HG03103 (cell line): ENCODE measurements around the gene GLRX3.

ENCODE experiments used
- ATAC-seq: cut with Tn5 transposase; IDR thresholded peaks from one replicate; pipeline ENCODE4 v1.9.1; 2021; ENCODE audit warnings: low read depth; ENCODE audit not compliant: unreplicated experiment

Gene GLRX3

DNA sequence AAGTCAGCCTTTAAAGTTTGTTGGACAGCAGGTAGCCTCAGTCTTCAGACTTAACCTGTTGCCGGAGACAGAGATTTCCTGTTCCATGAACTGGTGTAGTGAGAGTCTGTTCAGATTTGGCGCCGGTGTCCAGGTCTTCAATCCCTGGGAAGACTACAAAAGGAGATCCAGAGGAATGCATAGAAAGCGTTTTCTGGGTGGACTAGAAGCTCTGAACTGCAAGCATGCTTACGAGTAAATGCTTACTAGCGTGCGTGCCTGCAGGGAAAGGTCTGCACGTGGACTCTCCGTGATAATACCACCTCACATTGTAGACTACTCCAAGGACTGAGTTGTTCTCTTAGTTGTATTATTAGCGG lies 878 bp downstream of the GLRX3 start:
- ATAC-seq = no peak

DNA sequence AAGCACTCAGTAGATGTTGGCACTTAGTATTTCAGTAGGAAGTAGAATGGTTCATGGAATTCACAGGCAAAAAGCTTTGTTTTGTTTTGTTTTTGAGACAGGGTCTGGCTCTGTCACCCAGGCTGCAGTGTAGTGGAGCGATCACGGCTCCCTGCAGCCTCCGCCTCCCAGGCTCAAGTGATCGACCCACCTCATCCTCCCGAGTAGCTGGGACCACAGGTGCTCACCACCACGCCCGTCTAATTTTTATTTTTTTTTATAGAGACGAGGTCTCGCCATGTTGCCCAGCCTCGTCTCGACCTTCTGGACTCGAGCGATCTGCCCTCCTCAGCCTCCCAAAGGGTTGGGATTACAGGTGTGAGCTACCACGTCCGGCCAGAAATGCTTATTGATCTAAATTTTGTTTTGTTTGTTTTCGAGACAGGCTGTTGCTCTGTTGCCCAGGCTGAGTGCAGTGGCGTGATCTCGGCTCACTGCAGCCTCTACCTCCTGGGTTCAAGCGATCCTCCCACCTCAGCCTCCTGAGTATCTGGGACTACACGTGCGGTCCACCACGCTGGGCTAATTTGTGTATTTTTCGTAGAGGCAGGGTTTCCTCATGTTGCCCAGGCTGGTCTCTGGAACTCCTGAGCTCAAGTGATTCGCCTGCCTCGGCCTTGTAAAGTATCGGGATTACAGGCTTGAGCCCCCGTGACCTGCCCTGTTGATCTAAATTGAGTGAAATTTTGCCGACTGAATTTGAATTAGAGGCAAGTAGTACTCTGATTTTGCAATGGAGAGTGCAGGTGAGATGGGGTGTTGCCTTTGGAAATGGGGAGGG lies 1.7 kb downstream of the GLRX3 start:
- ATAC-seq = no peak

DNA sequence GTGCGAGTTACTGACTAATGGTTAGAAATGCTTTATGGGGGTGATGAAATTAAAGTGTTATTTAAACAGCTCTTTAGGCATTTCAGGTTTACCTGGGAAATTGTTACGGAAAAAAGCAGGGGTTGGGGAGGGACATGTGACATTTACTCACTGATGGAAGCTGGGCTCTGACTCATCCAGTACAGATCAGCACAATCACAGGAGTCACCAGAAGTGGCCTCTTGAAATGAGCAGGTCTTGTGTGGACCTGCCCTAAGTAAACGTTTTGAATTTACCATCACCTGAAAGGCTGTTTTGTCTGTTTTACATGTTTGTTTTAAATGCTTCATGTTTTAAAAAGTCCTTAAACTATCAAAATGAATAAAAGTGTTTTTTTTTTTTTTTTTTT lies 2.3 kb downstream of the GLRX3 start:
- ATAC-seq = no peak

DNA sequence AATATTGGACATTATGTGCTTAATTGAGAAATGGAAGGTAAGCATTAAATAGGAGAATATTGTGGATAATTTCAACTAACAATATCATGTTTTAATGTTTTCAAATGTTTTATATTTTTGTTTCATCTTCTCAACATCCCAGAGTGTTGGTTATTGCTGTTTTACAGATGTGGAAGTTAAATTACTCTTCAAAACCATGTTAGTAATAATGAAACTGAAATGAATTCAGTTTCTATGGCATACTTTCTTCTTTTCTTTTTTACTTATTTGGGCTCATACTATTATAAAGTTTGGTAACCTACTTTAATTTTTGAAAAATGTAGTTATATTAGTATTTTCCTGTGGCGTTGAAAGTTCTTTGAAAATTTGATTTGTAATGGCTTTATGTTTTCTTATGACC lies 4.2 kb downstream of the GLRX3 start:
- ATAC-seq = no peak

DNA sequence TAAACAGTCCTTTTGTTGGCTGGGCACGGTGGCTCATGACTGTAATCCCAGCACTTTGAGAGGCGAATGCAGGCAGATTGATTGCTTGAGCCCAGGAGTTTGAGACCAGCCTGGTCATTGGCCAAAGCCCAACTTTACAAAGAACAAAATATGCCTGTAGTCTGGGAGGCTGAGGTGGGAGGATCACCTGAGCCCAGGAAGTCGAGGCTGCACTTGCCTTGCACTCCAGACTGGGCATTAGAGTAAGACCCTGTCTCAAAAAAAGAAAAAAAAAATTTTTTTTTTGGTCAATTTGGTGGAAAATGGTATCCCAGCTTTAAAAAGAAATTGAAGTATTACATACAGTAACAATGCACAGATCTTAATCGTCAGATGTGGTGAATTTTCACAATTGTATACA lies 4.8 kb downstream of the GLRX3 start:
- ATAC-seq = no peak

DNA sequence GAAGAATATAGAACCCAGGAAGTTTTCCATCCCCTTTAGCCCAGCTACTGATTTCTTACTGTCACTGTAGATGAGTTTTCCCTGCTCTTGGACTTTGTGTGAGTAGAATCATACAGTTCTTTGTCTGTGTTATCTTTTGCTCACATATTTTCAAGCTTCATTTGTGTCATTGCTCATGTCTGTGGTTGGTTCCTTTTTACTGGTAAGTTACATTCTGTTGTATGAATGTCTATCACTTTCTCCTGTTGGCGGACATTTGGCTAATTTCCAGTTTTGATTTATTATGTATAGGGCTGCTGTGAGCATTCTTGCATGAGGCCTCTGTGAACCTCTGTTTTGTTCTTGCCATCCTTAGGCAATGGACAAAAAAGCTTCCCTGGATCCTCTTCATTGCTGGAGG lies 5.3 kb downstream of the GLRX3 start:
- ATAC-seq = peak; percentile 28

DNA sequence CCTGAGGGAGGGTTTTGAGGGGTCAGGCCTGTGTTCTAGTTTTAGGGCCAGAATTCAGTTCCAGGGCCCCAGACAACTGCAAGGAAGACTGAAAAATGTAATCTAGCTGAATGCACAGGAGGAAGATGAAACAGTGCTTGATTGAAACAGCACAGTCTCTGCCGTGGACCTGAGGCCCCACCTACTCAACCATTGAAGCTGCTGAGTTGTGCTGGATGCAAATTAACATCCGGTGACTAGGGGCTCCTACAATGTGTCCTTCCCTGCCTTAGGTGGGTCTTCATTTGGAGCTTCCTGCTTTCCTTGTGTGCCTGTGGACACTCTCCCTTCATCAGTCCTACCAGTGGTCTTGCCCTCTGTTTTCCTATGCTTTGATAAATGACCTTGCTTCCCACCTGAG lies 5.7 kb downstream of the GLRX3 start:
- peak; percentile 85 for ATAC-seq

DNA sequence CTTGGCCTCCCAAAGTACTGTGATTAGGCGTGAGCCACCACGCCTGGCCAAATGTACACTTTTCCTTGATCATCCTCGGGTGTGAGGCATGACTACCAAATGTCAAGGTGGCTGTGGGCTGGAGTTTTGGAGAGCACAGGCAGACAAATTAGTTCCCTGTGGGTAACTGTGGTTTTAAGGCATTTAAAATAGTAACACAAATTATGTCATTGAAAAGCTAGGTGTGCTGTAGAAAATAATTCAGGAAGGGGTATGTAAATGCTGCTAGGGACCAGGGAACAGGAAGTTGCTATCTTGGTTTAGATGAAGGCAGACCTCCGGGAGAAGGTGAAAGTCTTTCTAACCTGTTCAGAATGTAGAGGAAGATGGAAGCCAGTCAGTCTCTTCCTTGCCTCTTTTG lies 9.9 kb downstream of the GLRX3 start:
- ATAC-seq = no peak

DNA sequence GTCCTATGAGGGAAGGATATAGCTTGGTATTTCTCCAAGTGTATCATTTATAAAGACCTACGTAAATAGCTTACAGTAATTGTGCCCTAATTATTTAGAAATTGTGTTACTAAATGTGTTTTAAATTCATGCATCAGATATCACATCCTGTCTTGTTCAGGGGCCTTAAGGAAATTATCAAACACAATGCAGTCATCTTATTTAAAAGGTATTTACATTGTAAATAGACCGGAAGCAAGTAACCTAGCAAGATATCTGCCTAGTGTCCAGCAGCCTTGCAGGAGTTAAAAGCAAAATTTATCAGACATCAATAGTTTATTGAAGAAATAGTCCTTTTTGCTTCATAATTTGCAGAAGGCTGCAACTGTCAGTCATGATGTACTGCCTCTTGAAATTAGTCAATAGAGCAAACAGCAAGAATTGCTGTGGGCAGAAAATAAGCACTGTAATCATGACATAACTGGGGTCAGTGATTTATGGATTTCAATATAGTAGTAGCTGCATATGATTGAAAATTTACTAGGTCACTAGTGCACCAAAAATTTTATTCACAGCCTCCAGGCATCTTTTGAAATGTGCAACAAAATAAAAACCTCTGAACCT lies 23.1 kb downstream of the GLRX3 start:
- ATAC-seq = no peak

DNA sequence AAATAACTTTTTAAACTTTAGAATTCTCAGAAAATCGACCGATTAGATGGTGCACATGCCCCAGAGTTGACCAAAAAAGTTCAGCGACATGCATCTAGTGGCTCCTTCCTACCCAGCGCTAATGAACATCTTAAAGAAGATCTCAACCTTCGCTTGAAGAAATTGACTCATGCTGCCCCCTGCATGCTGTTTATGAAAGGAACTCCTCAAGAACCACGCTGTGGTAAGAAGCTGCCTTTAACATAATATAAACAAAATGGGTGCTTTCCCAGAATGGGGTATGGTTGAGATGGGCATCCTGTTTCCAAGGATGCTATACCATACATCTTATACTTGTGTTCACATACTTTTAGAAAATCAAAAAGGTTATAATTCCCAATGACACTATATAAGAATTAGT lies 24.6 kb downstream of the GLRX3 start:
- no peak for ATAC-seq

DNA sequence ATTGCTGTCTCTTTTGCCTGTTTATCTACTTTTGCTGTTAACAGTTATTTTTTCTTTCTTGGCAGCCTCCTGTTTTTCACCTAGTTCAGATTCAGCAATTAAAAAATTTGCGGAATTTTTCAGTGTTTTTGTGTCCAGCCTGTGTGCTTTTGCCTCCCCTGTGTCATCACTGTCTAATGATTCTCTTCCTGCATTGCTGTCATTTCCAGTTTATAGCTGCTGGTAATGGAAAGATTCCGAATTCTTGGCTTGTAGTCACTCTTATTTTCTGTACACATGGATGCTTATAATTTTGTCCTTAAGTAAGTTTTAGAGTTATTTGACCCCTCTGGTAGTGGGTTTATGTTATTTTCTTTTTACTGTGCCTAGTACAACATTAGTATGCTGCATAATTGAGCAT lies 25.1 kb downstream of the GLRX3 start:
- ATAC-seq = no peak

DNA sequence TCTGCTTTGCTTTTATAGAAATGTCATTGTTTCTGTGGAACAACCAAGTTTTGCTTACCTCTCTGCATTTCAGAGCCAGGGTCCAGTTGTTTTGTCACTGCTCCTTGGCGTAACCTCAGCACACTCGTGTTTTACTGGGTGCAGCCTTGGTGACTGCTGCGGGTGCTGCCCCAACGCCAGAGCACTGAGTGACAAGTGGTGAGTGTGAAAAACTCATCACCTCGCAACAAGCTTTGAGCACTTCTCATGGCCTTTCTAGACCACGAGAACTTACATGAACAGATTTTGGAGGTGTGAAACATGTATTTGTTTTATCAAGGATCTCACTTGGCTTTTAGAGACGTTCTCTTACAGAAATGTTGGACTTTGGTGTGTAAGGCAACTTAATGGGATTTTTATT lies 31.0 kb downstream of the GLRX3 start:
- ATAC-seq = no peak

DNA sequence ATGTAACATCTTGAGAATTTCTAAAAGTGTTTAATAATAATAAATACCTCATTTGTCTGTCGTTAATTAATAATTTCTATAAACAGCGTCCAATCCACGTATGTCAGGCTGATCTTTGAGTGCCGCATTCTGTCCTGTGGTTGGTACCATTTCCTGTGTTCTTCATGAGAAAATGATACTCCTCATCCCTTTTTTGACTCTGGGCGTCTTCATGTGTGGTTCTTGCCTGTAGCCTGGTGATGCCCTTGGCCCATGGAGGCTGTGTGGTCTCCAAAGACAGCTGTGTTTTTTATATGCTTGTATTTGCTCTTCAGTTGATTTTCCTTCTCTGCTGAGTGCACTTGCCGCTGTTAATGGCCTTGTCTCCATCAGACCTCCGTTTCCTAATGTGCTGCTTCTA lies 31.5 kb downstream of the GLRX3 start:
- ATAC-seq = no peak

DNA sequence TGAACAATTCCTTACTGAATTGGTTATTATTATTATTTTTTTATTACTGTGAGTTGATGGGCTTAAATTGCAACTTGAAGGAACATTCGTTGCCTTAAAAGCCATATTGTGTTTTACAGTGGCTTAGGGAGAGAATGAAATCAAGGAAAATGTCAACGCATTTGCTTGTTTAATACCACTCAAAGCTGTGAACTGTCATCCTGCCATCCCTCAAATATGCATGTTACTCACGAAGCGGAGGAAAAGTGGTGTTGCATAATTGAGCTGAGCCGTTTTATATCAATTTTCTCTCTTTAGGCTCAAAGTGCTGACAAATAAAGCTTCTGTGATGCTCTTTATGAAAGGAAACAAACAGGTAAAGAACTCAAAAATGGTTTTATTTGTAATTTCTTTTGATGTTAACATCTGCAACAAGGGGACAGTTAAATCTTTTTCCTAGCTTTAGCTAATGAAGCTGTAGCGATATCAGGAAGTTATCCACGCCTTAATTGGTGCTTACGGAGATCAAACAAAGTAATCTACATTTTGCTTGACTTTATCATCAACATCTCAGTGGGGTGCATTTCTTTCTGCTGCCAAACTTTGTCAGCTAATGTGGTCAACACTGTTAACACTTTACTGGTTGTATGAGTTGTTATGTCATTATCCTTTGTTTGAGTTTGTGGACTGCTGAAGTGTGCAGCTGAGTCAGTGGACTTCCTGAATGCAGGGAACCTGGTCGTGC lies 33.1 kb downstream of the GLRX3 start:
- no peak for ATAC-seq

DNA sequence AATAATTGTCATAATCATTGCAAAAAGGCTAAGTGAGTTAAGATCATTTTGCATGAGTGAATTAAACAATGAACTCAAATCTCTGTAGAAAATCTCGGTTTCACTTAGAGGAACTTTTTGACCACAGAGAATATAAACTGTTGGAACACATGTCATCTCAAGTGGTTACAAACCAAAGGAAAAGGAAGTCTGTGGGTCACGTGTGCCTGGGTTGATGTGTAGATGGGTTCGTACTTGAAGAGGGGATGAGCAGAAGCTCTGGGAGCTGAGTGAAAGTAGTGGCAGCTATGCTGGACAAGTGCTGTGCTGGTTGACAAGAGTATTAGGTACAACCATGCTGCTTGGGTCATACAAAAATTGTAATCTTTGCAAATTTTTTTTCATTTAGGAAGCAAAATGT lies 35.0 kb downstream of the GLRX3 start:
- peak; percentile 83 for ATAC-seq

DNA sequence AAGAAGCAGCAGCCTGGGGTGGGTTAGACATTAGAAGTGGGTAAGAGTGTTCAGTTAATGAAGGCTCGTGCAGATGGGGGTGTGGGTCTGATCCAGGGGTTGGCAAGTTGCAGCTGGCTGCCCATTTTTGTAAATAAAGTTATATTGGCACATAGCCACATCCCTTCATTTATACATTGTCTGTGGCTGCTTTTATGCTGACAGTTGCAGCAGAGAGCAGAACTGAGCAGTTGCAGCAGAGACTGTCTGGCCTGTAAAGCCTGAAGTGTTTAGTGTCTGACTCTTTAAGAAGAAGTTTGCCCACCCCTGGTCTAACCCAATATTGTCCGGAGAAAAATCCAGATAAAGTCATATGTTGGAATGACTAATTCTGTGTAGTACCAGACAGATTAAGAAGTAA lies 38.1 kb downstream of the GLRX3 start:
- no peak for ATAC-seq

DNA sequence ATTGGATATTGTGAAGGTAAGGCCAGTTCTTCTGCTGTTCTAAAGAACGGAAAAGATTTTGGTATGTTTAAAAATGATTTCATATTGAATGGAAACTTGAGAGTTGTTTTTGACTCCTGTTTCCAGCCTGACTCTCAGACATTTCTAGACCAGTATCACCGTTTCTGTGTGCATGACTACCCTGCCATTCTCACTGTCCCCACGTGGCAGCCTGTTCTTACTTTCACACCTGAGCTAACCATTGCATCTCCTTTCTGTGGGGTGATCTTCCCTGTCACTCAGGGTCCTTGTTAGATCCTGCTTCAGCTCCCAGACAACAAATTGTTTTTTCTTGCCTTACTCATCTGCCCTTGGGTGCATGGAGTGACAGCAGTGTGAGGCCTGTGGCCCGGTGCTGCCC lies 38.9 kb downstream of the GLRX3 start:
- no peak for ATAC-seq

DNA sequence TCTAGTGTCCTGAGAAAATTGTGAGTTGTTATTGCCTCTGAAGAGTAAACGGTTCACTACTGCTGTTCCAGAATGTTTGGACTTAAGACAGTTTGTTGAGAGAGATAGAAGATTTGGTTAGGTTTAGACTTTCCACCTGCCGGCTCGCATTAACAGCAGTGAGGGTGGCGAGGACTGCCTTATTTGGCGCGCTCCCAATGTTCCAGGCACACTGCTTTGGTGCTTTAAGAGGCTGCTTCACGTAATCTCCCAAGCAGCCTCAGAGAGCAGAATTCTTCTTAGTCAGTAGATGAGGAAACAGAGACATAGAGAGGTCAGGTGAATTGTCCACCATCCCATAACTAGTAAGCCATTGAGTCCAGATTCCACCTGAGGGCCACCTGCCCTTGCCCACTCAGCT lies 41.1 kb downstream of the GLRX3 start:
- no peak for ATAC-seq

DNA sequence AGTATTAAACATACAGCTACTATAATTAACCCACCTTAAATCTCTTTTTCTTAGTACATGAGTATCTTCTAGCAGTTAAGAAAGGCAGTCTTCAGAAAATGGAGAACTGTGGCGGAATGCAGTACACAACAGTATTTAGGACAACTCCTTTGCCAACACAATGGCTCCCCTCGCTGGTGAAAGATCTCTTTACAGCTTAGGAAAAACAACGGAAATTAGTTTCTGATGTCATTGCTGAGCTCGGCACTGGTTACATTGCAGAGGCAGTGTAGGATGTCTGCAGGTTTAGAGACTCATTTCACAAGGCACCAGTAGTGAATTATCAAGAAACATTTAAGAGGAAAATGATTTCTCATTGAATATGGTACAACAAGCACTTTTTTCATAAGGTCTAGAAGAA lies 43.4 kb downstream of the GLRX3 start:
- no peak for ATAC-seq

DNA sequence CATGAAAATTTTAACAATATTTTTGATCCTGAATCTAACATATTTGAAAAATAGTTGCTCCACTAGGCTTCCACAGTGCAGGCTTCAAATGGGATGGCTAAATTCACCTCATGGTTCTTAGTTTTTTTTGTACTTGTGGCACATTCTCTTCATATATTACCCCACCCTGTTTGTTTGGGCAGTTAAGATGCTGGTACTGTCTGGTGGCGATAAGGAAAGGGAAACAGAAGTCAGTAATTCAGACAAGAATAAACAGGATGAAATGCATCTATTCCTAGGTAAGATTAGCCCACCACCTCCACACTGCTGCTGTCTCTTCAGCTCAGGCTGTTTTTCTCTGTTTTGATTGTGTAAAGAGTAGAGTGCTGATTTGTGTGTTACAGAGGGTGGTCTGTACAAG lies 44.2 kb downstream of the GLRX3 start:
- ATAC-seq = no peak

DNA sequence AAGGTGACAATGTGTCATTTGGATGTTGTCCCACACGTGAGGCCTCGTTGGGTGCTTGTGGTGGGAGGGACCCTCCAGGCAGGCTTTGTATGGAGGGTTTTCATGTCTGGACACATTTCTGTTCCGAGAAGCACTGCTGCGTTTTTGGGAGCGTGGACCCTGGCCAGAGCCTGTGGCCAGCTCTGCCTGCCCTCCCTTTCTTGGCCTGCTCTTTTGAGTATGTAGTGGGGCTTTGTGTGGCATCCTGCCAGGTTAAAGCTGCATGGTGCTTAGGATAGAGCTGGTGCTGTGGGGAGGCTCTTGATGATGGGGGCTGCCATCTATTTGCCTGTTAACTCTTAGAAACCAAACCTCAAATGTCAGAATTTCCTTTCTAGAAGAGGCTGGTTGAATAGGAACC lies 45.7 kb downstream of the GLRX3 start:
- no peak for ATAC-seq

DNA sequence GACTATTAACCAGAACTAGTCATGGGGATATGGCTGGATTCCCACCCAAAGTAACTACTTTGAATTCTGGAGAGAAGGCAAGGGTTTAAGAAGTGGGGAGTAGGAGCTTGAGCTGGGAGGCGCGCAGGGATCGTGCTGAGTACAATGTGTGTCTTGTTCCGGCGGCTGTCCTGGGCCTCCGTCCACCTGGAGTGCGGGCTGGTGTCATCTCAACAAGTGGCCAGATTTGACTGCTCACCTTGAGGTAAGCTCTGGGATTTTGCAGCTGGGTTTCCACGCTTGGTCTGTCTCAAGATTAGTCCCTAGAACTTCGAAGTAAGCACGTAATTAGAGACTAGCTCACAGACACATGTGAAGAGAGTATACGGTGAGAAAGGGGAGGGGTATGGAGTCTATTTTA lies 49.4 kb downstream of the GLRX3 start:
- ATAC-seq = no peak
